H1 (cell line): ENCODE data around the gene IQSEC3.
A peak's percentile ranks its signal among the peaks of the same experiment; 100 is the strongest.

Source experiments
- EZH2 ChIP-seq: fragments of 200-600 bp; sonication (generic); IDR thresholded peaks from 2 replicates; pipeline ENCODE4 v1.7.1; 2012; ENCODE audit warnings: low read depth, mild to moderate bottlenecking, moderate library complexity, low read length, inconsistent platforms; ENCODE audit not compliant: severe bottlenecking
- HDAC6 ChIP-seq: IDR thresholded peaks from one replicate; pipeline ENCODE4 v1.7.1; 2012; ENCODE audit warnings: low read depth, mild to moderate bottlenecking, inconsistent platforms, low read length, moderate library complexity
- KDM1A ChIP-seq: fragments of 200-600, 300-600 bp; sonication (generic); IDR thresholded peaks from 2 replicates; pipeline ENCODE4 v1.7.1; 2016; ENCODE audit warnings: mild to moderate bottlenecking, low read length, borderline replicate concordance
- POLR2A ChIP-seq, 2 experiments: IDR thresholded peaks; 1 replicate in 1 of 2; 2 replicates in 1 of 2; pipeline ENCODE4 v1.6.1; 2011; ENCODE audit warnings: low read depth in 2 of 2, low read length in 2 of 2, mild to moderate bottlenecking in 2 of 2; ENCODE audit errors: control extremely low read depth in 1 of 2
- TAF1 ChIP-seq: IDR thresholded peaks from 2 replicates; pipeline ENCODE4 v1.6.1; 2011; ENCODE audit warnings: mild to moderate bottlenecking, low read depth, low read length
- ZNF274 ChIP-seq: IDR thresholded peaks from 2 replicates; pipeline ENCODE4 v1.7.0; 2012; ENCODE audit warnings: low read length, borderline replicate concordance; ENCODE audit errors: extremely low read depth
- TF ChIP-seq, protein P1 (sequence below), 3 experiments: IDR thresholded peaks; 1 replicate in 2 of 3; 2 replicates in 1 of 3; pipeline versions ENCODE4 v1.5.1 to v1.6.1; 2011; ENCODE audit warnings: low read length in 3 of 3, mild to moderate bottlenecking in 3 of 3, inconsistent platforms in 2 of 3, low read depth in 1 of 3, moderate library complexity in 1 of 3; ENCODE audit not compliant: insufficient read depth in 1 of 3; ENCODE audit errors: control extremely low read depth in 1 of 3

DNA sequence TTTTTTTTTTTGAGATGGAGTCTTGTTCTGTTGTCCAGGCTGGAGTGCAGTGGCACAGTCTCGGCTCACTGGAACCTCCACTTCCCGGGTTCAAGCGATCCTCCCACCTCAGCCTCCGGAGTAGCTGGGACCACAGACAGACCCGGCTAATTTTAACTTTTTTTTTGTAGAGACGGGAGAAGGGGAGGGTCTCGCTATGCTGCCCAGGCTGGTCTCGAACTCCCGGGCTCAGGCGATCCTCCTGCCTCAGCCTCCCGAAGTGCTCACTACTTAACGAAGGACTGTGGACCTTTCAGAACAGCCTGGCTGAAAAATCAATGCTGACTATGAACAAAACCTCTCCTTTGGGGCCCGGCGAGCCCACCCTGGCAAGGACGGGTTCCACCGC lies 136.5 kb downstream of the IQSEC3 start:
- TF ChIP-seq, protein P1, sequence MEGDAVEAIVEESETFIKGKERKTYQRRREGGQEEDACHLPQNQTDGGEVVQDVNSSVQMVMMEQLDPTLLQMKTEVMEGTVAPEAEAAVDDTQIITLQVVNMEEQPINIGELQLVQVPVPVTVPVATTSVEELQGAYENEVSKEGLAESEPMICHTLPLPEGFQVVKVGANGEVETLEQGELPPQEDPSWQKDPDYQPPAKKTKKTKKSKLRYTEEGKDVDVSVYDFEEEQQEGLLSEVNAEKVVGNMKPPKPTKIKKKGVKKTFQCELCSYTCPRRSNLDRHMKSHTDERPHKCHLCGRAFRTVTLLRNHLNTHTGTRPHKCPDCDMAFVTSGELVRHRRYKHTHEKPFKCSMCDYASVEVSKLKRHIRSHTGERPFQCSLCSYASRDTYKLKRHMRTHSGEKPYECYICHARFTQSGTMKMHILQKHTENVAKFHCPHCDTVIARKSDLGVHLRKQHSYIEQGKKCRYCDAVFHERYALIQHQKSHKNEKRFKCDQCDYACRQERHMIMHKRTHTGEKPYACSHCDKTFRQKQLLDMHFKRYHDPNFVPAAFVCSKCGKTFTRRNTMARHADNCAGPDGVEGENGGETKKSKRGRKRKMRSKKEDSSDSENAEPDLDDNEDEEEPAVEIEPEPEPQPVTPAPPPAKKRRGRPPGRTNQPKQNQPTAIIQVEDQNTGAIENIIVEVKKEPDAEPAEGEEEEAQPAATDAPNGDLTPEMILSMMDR (IDR thresholded peaks at IDR 0.05; ENCODE audit: control extremely low read depth in 1 of 3, insufficient read depth in 1 of 3, low read depth in 1 of 3, low read length in 3 of 3), result no peak
- TF ChIP-seq TAF1 (no peak), POLR2A (IDR thresholded peaks at IDR 0.05; ENCODE audit: control extremely low read depth in 1 of 2, low read depth in 2 of 2, low read length in 2 of 2) (no peak), EZH2 (no peak), KDM1A (0 out of 2 replicates have a peak, but pooled peaks have one; percentile 44), ZNF274 (no peak), HDAC6 (no peak)
